ENCODE measurements around the gene PLAGL2.

DNA sequence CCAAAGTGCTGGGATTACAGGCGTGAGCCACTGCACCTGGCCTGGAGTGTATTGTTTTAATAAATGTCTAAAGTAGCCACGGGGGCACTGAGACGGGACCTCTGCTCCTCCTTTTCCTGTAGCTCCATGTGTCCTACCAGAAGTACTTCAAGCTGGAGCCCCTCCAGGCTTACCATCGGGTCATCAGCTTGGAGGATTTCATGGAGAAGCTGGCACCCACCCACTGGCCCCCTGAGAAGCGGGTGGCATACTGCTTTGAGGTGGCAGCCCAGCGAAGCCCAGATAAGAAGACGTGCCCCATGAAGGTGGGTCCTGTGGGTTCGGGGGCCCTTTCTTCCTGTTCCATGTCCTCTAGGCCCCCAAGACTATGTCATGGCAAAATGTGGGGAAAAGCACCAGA is 7.6 kb upstream of the PLAGL2 start:
- TF ChIP-seq, protein P1, sequence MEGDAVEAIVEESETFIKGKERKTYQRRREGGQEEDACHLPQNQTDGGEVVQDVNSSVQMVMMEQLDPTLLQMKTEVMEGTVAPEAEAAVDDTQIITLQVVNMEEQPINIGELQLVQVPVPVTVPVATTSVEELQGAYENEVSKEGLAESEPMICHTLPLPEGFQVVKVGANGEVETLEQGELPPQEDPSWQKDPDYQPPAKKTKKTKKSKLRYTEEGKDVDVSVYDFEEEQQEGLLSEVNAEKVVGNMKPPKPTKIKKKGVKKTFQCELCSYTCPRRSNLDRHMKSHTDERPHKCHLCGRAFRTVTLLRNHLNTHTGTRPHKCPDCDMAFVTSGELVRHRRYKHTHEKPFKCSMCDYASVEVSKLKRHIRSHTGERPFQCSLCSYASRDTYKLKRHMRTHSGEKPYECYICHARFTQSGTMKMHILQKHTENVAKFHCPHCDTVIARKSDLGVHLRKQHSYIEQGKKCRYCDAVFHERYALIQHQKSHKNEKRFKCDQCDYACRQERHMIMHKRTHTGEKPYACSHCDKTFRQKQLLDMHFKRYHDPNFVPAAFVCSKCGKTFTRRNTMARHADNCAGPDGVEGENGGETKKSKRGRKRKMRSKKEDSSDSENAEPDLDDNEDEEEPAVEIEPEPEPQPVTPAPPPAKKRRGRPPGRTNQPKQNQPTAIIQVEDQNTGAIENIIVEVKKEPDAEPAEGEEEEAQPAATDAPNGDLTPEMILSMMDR (conservative IDR thresholded peaks at IDR 0.05; ENCODE audit: low read length), result no peak
- no peak for TF ChIP-seq EZH2phosphoT487 (IDR thresholded peaks at IDR 0.05; ENCODE audit: borderline replicate concordance, low read depth, low read length)
